ENCODE results near the gene DGKH.

The DGKH gene

DNA sequence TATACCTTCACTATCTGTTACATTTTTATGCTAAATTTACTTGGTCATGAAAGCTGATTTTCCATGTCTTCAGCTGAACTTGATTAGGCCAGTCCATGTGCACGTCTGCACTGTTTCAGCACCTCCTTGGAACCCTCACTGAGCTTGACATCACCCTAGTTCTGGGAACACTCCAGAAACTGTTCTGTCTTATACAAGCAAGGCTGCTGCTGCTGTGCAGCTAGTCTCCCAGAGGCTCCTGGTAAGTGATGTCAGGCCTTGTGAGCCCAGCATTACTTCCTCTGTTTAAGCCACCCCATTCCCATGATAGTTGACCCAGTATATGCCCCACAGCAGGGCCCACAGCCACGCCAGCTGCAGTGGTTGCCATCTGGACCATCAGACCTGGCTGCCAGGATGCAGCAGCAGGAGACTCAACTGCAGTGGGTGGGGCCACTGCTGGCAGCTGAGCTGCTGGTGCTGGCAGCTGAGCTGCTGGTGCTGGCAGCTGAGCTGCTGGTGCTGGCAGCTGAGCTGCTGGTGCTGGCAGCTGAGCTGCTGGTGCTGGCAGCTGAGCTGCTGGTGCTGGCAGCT is 133.0 kb downstream of the DGKH start:
- DNase-seq (no peak), ATAC-seq (replicated peaks) (no peak)
- Mint-ChIP-seq H3K27ac (peak overlapping the region; percentile 53 to 92), H3K9me3 (no peaks in the 10 kb centered on the region), H3K4me1 (ENCODE audit: low read depth in 2 of 2) (no peaks in the 10 kb centered on the region), H3K36me3 (ENCODE audit: insufficient read depth) (peaks cover 3% of the 10 kb centered on the region), H3K4me3 (no peak overlapping the region), H3K27me3 (no peaks in the 10 kb centered on the region)

DNA sequence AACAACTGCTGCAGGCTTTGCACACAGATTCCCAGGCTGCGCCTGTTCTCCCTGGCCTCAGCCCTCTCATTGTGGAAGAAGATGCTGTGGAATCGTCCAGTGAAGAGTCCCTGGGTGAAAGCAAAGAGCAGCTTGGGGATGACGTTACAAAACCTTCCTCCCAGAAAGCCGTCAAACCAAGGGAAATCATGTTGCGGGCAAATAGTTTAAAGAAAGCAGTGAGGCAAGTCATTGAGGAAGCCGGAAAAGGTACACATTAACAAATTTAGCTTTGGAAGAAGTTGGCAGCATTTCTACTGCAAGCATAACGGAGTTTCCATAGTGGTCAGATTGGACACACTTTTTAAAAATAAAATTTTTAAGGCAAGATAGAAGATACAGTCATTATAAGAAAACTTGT is 140.6 kb downstream of the DGKH start:
- H3K4me1 Mint-ChIP-seq (ENCODE audit: low read depth in 2 of 2): no peaks in the 10 kb centered on the region
- peaks cover 23% of the 10 kb centered on the region for H3K36me3 Mint-ChIP-seq (ENCODE audit: insufficient read depth)
- no peak overlapping the region for H3K27ac Mint-ChIP-seq
- ATAC-seq (replicated peaks) (no peak), DNase-seq (no peak)
- no peaks in the 10 kb centered on the region for H3K27me3 Mint-ChIP-seq
- no peak overlapping the region for H3K4me3 Mint-ChIP-seq
- H3K9me3 Mint-ChIP-seq: no peaks in the 10 kb centered on the region

DNA sequence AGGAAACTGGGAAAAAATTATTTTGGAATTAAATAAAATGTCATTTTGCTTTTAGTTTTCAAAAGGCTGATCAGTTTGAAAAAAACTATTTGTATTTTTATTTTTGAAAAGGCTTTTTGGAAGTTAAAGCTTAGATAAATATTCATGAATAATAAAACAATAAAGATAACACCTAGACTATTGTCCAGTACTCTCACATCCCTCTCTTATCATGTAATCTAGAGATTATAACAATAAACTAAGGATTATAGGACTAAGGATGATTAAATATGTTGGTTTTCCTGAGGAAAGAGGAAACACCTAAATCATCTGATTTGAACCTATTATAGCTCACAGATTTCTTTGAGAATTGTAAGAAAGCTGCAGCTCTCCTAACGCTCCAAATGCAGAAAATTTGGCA is 142.1 kb downstream of the DGKH start:
- H3K9me3 Mint-ChIP-seq: no peaks in the 10 kb centered on the region
- H3K27me3 Mint-ChIP-seq: no peaks in the 10 kb centered on the region
- H3K27ac Mint-ChIP-seq: no peak overlapping the region
- H3K4me1 Mint-ChIP-seq (ENCODE audit: low read depth in 2 of 2): no peaks in the 10 kb centered on the region
- no peak for DNase-seq
- no peak overlapping the region for H3K4me3 Mint-ChIP-seq
- no peak for ATAC-seq (replicated peaks)
- peaks cover 24% of the 10 kb centered on the region for H3K36me3 Mint-ChIP-seq (ENCODE audit: insufficient read depth)

DNA sequence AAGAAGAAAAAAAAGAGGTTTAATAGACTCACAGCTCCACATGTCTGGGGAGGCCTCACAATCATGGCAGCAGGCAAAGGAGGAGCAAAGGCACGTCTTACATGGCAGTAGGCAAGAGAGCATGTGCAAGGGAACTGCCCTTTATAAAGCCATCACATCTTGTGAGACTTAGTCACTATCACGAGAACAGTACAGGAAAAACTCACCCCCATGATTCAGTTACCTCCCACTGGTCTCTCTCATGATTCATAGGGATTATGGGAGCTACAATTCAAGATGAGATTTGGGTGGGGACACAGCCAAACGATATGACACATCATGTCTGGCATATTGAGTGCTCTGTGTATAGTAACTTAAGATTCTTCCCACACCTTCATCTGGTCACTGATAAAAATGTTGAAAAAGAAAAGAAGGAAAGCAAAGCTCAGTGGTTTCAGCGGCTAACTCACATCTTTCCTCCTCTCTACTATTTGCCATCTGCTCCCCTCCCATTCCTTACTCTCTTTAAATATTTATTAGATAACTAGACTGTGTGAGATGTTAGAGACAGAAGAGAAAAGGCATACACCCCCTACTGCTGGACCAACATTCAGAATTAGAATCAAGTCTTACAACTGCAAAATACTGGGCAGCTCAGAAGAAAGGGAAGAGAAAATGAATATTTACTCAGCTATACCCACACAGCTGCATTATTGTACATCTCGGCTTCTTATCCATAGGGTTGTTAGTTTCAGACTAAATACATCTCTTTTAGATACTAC is 163.4 kb downstream of the DGKH start:
- no peak for ATAC-seq (replicated peaks)
- H3K27ac Mint-ChIP-seq: no peak overlapping the region

DNA sequence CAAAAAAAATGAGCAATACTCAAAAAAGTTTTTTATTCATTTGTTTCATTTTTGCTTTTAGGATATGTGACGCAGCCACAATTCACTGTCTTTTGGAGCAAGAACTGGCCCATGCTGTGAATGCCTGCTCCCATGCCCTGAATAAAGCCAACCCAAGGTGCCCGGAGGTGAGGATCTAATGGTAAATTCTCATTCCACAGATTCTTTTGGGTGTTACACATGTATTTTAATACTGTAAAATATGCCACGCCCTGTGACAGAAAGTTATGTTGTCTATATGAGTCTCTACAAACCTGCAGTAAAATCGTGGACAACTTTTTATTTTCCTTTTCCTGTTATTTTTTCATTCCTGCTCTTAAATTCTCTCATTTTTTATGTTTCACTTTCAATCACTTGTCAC is 166.0 kb downstream of the DGKH start:
- DNase-seq (no peak), ATAC-seq (replicated peaks) (no peak)
- Mint-ChIP-seq H3K27me3 (no peaks in the 10 kb centered on the region), H3K27ac (no peak overlapping the region), H3K9me3 (no peaks in the 10 kb centered on the region), H3K4me1 (ENCODE audit: low read depth in 2 of 2) (peaks cover 0 to 4% of the 10 kb centered on the region in 2 donors), H3K36me3 (ENCODE audit: insufficient read depth) (peaks cover 11% of the 10 kb centered on the region), H3K4me3 (no peak overlapping the region)

More for the DNA sequence above, 163.4 kb downstream of the DGKH start:
- H3K36me3 Mint-ChIP-seq (ENCODE audit: insufficient read depth): peaks cover 3% of the 10 kb centered on the region
- H3K27me3 Mint-ChIP-seq: no peaks in the 10 kb centered on the region
- no peak overlapping the region for H3K4me3 Mint-ChIP-seq
- no peak for DNase-seq
- no peaks in the 10 kb centered on the region for H3K9me3 Mint-ChIP-seq
- H3K4me1 Mint-ChIP-seq (ENCODE audit: low read depth in 2 of 2): peaks cover 0 to 4% of the 10 kb centered on the region in 2 donors

DNA sequence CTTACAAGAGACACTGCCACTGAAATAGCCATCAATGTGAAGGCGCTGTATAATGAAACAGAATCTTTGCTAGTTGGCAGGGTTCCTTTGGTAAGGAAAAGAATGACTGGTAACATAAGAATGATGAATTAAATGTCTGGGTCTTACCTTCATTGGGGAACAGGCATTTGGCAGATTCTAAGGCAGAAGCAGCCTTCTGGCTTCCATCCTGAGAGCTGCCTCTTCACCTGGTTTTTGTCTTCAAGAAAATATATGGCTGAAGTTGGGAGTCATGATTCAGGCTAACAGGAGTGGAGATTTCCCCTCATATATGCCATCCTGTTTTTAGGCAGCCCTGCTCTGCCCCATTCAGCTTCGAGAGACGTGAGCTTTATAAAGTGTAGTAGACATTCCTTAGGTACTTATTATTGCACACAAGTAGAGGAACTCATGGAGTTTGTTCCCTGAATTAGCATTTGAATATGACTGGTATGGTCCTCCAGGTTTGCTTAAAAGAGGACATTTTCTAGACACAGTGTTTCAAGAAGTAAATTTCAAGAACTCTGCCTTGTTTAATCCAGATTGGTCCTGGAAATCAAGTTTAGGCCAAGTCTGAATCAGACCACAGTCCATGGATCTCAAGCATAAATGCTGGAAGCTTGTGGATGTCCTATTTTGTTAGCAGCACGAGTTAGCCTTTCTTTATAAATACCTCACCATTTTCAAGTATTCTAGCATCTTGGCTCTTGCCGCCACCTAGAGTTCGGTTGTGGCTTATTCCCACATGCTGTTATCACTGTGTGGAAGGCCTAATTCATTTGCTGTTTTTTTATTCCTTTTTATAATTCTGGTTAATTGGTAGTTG is 167.4 kb downstream of the DGKH start:
- peaks cover 17% of the 10 kb centered on the region for H3K36me3 Mint-ChIP-seq (ENCODE audit: insufficient read depth)
- H3K27ac Mint-ChIP-seq: no peak overlapping the region
- DNase-seq (no peak), ATAC-seq (replicated peaks) (no peak)
- H3K4me3 Mint-ChIP-seq: no peak overlapping the region
- H3K4me1 Mint-ChIP-seq (ENCODE audit: low read depth in 2 of 2): peaks cover 0 to 4% of the 10 kb centered on the region in 2 donors
- H3K9me3 Mint-ChIP-seq: no peaks in the 10 kb centered on the region
- no peaks in the 10 kb centered on the region for H3K27me3 Mint-ChIP-seq

DNA sequence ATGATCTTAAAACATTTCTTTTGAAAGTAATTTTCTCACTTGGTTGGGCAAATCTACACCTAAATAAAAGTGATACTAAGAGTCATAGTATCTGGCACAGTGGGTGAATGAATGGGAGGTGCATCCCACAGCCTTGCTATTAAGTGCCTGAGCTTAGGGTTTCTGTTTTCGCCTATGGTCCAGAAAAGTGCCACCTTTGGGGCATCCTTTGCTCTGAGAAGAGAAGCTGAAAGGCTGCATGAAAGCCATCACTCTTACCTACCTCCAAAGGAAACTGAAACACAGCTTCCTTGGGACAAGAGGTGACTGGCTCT is 167.9 kb downstream of the DGKH start:
- peaks cover 0 to 4% of the 10 kb centered on the region in 2 donors for H3K4me1 Mint-ChIP-seq (ENCODE audit: low read depth in 2 of 2)
- H3K27ac Mint-ChIP-seq: no peak overlapping the region
- peaks cover 17% of the 10 kb centered on the region for H3K36me3 Mint-ChIP-seq (ENCODE audit: insufficient read depth)
- H3K27me3 Mint-ChIP-seq: no peaks in the 10 kb centered on the region
- DNase-seq (no peak), ATAC-seq (replicated peaks) (no peak)
- H3K9me3 Mint-ChIP-seq: no peaks in the 10 kb centered on the region
- no peak overlapping the region for H3K4me3 Mint-ChIP-seq

DNA sequence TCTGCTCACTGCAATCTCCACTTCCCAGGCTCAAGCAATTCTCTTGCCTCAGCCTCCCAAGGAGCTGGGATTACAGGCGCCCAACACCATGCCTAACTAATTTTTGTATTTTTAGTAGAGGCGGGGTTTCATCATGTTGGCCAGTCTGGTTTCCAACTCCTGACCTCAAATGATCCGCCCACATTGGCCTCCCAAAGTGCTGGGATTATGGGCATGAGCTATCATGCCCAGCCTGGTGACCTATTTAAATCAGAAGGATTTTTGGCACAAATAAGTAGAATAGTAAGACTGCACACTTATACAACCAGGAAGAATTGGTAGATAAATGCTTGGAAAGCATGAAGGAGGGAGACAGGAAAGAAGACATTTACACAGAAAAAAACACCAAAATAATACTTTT is 170.1 kb downstream of the DGKH start:
- DNase-seq (no peak), ATAC-seq (replicated peaks) (no peak)
- Mint-ChIP-seq H3K27me3 (no peaks in the 10 kb centered on the region), H3K4me3 (no peak overlapping the region), H3K9me3 (no peaks in the 10 kb centered on the region), H3K36me3 (ENCODE audit: insufficient read depth) (peaks cover 17% of the 10 kb centered on the region), H3K4me1 (ENCODE audit: low read depth in 2 of 2) (peaks cover 0 to 4% of the 10 kb centered on the region in 2 donors), H3K27ac (peak overlapping the region in 1 of 2 donors; percentile 44)

DNA sequence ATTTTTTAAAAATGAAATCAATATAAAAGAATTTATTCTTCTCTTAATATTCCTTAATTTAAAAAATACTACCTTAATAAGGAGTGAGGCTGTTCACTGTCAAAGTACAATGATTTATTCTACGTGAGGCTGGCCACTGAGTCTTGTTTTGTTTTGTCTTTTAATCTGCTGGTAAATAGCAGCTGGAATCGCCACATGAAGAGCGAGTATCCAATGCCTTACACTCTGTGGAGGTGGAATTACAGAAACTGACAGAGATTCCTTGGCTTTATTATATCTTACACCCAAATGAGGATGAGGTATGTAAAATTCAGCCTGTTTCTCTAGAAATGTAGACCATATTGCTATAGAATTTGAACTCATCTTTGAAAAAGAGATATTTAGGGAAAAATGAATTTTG is 170.6 kb downstream of the DGKH start:
- no peaks in the 10 kb centered on the region for H3K9me3 Mint-ChIP-seq
- ATAC-seq (replicated peaks): no peak
- no peaks in the 10 kb centered on the region for H3K27me3 Mint-ChIP-seq
- DNase-seq: no peak
- peaks cover 17% of the 10 kb centered on the region for H3K36me3 Mint-ChIP-seq (ENCODE audit: insufficient read depth)
- no peak overlapping the region for H3K4me3 Mint-ChIP-seq
- H3K27ac Mint-ChIP-seq: no peak overlapping the region
- peaks cover 0 to 4% of the 10 kb centered on the region in 2 donors for H3K4me1 Mint-ChIP-seq (ENCODE audit: low read depth in 2 of 2)

DNA sequence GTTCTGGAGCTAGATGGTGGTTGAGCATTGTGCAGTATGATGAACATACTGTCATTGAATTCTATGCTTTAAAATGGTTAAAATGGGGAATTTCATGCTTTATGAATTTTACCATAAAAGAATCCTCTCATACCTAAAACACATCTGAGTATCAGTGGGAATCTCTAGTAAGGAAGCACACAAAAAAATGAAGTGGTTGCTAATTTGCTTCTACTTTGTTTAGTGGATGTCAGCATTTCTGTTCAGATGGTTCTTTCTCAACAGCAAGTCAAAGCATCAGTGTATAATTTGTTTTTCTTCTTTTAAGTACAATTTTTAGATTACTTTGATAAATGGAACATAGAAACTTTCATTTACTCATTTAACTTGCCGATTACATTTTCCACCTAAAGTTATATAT is 171.4 kb downstream of the DGKH start:
- DNase-seq (no peak), ATAC-seq (replicated peaks) (no peak)
- Mint-ChIP-seq H3K36me3 (ENCODE audit: insufficient read depth) (peaks cover 17% of the 10 kb centered on the region), H3K9me3 (no peaks in the 10 kb centered on the region), H3K27me3 (no peaks in the 10 kb centered on the region), H3K4me1 (ENCODE audit: low read depth in 2 of 2) (no peaks in the 10 kb centered on the region), H3K4me3 (no peak overlapping the region), H3K27ac (peak overlapping the region in 1 of 2 donors; percentile 46)

DNA sequence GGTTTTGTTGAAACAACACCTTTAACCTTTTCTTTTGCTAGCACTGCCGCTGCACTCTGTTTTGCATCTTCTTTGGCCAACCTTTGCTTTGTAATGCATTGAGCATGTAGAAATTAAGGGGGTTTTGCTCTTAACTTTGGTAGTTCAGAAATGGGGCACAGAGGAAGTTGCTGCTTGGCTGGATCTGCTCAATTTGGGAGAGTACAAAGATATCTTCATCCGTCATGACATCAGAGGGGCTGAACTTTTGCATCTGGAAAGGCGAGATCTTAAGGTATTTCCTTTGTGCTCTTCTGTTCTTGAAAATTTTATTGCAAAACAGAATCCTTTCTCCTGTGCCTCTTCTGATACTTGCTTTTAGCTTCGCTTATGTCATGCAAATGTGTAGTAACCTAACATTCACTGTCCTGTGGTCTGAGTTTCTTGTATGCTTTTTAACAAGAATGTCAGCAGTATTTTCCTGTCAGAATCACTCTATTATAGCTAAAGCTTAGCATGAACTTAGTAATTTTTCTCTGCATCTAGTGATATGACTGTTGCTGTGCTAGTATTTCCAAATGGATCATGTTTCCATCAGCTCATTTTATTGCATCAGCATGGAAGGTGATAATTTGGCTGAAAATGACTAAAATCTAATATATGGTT is 172.8 kb downstream of the DGKH start:
- Mint-ChIP-seq H3K27me3 (no peaks in the 10 kb centered on the region), H3K4me3 (no peak overlapping the region), H3K4me1 (ENCODE audit: low read depth in 2 of 2) (no peaks in the 10 kb centered on the region), H3K36me3 (ENCODE audit: insufficient read depth) (peaks cover 26% of the 10 kb centered on the region), H3K27ac (no peak overlapping the region), H3K9me3 (no peaks in the 10 kb centered on the region)
- ATAC-seq (replicated peaks): no peak
- DNase-seq: no peak

DNA sequence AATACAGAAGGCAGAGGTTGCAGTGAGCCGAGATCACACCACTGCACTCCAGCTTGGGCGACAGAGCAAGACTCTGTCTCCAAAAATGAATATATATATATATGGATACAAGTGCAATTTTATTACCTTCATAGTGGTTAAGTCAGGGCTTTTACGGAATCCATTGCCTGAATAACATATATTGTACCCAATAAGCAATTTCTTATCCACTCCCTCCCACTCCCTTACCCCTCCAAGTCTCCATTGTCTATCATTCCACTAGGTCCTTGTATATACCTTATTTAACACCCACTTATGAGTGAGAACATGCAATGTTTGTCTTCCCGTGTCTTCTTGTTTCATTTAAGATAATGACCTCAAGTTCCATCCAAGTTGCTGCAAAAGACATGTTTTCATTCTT is 175.2 kb downstream of the DGKH start:
- ATAC-seq (replicated peaks) (no peak), DNase-seq (no peak)
- no peaks in the 10 kb centered on the region for H3K9me3 Mint-ChIP-seq
- H3K4me3 Mint-ChIP-seq: no peak overlapping the region
- H3K36me3 Mint-ChIP-seq (ENCODE audit: insufficient read depth): peaks cover 23% of the 10 kb centered on the region
- no peaks in the 10 kb centered on the region for H3K4me1 Mint-ChIP-seq (ENCODE audit: low read depth in 2 of 2)
- H3K27me3 Mint-ChIP-seq: no peaks in the 10 kb centered on the region
- H3K27ac Mint-ChIP-seq: no peak overlapping the region

DNA sequence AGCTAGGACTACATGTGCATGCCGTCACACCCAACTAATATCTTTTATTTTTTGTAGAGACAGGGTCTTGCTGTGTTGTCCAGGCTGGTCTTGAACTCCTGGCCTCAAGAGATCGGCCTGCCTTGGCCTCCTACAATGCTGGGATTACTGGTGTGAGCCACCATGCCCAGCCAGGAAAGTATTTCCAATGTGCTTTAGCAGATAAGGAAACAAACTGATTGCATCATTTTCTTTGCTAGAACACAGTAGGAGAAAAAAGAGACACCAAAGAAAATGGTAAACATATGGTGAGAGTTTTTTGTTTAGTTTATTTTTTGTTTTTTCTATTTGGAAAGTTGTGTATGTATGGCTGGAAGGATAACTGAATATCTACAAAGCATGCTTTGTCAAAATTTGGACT is 176.6 kb downstream of the DGKH start:
- H3K27ac Mint-ChIP-seq: no peak overlapping the region
- no peak overlapping the region for H3K4me3 Mint-ChIP-seq
- no peaks in the 10 kb centered on the region for H3K9me3 Mint-ChIP-seq
- no peaks in the 10 kb centered on the region for H3K27me3 Mint-ChIP-seq
- H3K4me1 Mint-ChIP-seq (ENCODE audit: low read depth in 2 of 2): no peaks in the 10 kb centered on the region
- peaks cover 26% of the 10 kb centered on the region for H3K36me3 Mint-ChIP-seq (ENCODE audit: insufficient read depth)
- no peak for DNase-seq
- ATAC-seq (replicated peaks): no peak
